Parathyroid adenoma (tissue), 2 donors: ENCODE measurements around the gene PACRGL.

Source experiments
- H2AFZ ChIP-seq: fragments of 300-600 bp; sonication (generic); one replicate; pipeline ENCODE4 v1.7.0; 2017; ENCODE audit warnings: antibody characterized with exemption, mild to moderate bottlenecking
- H3K27ac ChIP-seq: fragments of 300-600 bp; sonication (generic); one replicate; pipeline ENCODE4 v1.7.0; 2017
- H3K27me3 ChIP-seq: fragments of 300-600 bp; sonication (generic); one replicate; pipeline ENCODE4 v1.7.0; 2017; ENCODE audit warnings: low read length; ENCODE audit not compliant: control insufficient read depth, insufficient read depth
- H3K36me3 ChIP-seq: fragments of 300-600 bp; sonication (generic); one replicate; pipeline ENCODE4 v1.7.0; 2017; ENCODE audit warnings: low read length; ENCODE audit not compliant: control insufficient read depth, insufficient read depth
- H3K4me1 ChIP-seq: fragments of 300-600 bp; sonication (generic); one replicate; pipeline ENCODE4 v1.7.0; 2017; ENCODE audit warnings: control low read depth
- H3K4me2 ChIP-seq: fragments of 300-600 bp; sonication (generic); one replicate; pipeline ENCODE4 v1.7.0; 2017; ENCODE audit warnings: low read length
- H3K4me3 ChIP-seq: fragments of 300-600 bp; sonication (generic); one replicate; pipeline ENCODE4 v1.7.0; 2017; ENCODE audit warnings: low read depth, low read length
- H3K79me2 ChIP-seq: fragments of 300-600 bp; sonication (generic); one replicate; pipeline ENCODE4 v1.7.0; 2017; ENCODE audit warnings: control low read depth
- H3K9ac ChIP-seq: fragments of 300-600 bp; sonication (generic); one replicate; pipeline ENCODE4 v1.7.0; 2017; ENCODE audit warnings: mild to moderate bottlenecking
- H3K9me3 ChIP-seq: fragments of 300-600 bp; sonication (generic); one replicate; pipeline ENCODE4 v1.7.0; 2017; ENCODE audit warnings: low read length; ENCODE audit not compliant: control insufficient read depth
- TF ChIP-seq, protein P1 (sequence below): fragments of 300-600 bp; sonication (generic); IDR thresholded peaks from one replicate; pipeline ENCODE4 v1.7.0; 2017; ENCODE audit warnings: antibody characterized with exemption, mild to moderate bottlenecking
- donor health status: primary hyperparathyroidism.

PACRGL gene

DNA sequence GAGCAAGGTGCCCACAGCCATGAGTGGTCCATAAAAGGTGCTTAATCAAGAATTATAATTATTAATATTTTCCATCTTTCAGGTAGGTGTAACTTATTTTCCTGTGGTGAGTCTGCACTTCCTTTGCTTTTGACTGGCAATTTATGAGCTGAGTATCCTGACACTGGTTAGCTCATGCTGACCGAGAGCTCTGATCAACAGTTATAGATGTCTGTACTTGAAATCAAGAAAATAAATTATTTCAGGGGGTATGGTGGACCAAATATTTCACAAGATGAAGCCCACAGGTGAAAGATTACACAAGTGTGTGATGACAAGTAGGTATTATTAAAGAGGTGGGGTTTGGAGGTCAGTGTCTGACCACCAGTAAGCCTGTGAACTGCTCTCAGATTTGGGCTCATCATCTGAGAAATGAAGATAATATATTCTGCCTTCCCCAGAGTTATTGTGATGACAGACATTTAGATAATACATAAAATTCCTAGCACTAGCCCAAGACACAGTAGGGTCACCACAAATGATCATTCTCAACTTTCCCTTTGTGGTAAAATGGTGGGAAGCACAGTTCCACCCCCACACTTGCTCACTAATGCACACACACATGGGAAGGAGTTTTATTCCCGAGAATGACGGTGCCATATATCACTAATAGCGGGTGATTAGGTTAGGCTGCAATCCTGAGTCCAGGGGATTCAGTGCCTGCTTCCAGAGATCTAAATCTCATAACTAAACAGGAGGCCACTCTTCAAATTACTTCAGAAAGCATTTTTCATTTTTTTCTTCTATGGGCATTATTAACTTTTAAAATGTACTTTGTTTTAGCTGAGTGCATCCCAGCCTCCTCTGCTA lies 34.0 kb upstream of the PACRGL start:
- H3K27ac ChIP-seq, result no peak overlapping the region
- H2AFZ ChIP-seq, result no peak overlapping the region
- no peaks in the 10 kb centered on the region for H3K4me1 ChIP-seq
- TF ChIP-seq, protein P1, sequence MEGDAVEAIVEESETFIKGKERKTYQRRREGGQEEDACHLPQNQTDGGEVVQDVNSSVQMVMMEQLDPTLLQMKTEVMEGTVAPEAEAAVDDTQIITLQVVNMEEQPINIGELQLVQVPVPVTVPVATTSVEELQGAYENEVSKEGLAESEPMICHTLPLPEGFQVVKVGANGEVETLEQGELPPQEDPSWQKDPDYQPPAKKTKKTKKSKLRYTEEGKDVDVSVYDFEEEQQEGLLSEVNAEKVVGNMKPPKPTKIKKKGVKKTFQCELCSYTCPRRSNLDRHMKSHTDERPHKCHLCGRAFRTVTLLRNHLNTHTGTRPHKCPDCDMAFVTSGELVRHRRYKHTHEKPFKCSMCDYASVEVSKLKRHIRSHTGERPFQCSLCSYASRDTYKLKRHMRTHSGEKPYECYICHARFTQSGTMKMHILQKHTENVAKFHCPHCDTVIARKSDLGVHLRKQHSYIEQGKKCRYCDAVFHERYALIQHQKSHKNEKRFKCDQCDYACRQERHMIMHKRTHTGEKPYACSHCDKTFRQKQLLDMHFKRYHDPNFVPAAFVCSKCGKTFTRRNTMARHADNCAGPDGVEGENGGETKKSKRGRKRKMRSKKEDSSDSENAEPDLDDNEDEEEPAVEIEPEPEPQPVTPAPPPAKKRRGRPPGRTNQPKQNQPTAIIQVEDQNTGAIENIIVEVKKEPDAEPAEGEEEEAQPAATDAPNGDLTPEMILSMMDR, result no peak
- no peaks in the 10 kb centered on the region for H3K36me3 ChIP-seq
- H3K79me2 ChIP-seq, result no peaks in the 10 kb centered on the region
- no peaks in the 10 kb centered on the region for H3K9me3 ChIP-seq
- H3K27me3 ChIP-seq, result no peaks in the 10 kb centered on the region
- no peak overlapping the region for H3K9ac ChIP-seq
- H3K4me2 ChIP-seq, result no peak overlapping the region
- H3K4me3 ChIP-seq, result no peak overlapping the region

DNA sequence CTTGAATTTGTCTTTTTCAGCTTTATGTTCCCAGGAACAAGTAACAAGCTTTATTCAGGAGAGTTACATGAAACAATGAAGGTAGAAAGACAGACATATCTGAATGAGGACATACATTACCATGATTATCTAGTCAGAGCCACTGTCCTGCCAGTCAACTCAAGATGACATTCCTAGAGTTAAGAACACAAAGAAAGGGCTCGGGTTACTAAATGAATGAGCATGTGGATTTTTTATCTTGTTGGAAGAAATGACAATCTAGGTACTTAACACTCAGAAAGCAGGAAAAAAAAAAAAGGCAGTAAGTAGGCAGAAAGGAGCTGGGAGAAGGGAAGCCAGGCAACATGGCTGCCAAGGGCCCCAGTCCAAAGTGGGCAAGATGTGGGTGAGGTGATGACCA lies 28.0 kb upstream of the PACRGL start:
- no peaks in the 10 kb centered on the region for H3K79me2 ChIP-seq
- no peak overlapping the region for H2AFZ ChIP-seq
- H3K9me3 ChIP-seq, result no peaks in the 10 kb centered on the region
- H3K27me3 ChIP-seq, result no peaks in the 10 kb centered on the region
- no peaks in the 10 kb centered on the region for H3K36me3 ChIP-seq
- no peak overlapping the region for H3K9ac ChIP-seq
- no peaks in the 10 kb centered on the region for H3K4me1 ChIP-seq
- H3K4me2 ChIP-seq, result no peak overlapping the region
- H3K27ac ChIP-seq, result no peak overlapping the region
- TF ChIP-seq, protein P1, result no peak
- H3K4me3 ChIP-seq, result no peak overlapping the region

DNA sequence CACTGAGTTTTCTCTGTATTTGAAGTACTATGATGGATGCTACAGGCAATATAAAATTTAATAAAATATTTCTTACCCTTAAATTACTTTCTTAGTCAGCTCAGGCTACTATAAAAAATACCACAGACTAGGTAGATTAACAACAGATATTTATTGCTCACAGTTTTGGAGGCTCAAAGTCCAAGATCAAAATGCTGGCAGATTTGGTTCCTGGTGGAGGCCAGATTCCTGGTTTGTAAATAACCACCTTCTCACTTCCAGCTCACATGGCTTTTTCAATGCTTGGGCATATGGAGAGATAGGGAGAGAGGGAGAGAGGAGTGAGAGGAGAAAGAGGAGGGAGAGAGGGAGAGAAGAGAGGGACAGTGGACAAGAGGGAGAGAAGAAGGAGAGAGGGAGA lies 24.5 kb upstream of the PACRGL start:
- Histone ChIP-seq H3K9ac (no peak overlapping the region), H3K4me1 (no peaks in the 10 kb centered on the region), H3K36me3 (no peaks in the 10 kb centered on the region), H3K27ac (no peak overlapping the region), H3K79me2 (no peaks in the 10 kb centered on the region), H3K9me3 (no peaks in the 10 kb centered on the region), H3K4me2 (no peak overlapping the region), H3K27me3 (no peaks in the 10 kb centered on the region), H2AFZ (no peak overlapping the region), H3K4me3 (no peak overlapping the region)
- TF ChIP-seq, protein P1, result no peak

DNA sequence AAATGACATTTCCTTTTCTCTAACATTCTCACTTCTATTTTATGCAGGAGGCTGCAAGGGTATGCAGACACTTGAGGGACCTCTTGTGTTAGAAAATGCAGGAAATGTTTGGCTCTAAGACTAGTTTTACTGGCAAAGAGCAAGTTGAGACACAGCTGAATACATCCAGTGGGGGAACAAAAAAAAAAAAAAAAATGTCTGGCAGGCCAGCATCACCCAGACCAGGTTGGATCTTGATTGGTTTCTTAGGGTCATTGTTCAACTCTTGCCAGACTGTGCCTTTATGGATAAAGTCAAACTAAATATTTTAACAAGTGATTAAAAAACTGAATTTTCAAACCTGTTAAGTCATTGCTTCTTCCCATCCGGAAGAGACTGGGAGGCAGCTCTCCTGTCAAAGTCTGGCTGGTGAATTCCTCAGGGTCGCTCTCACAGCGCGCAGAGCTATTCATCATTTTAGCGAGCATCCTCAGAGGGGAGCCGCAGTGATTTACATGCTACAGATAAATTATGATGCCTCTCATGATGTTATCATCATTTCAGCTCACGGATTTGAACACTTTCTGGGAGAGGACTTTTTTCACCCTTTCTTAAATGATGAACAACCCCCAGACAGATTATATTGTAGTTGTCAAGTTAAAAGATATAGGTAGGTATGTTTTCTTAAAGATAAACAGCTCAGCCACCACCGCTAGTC lies 23.6 kb upstream of the PACRGL start:
- TF ChIP-seq, protein P1, result no peak

More for the DNA sequence above, 23.6 kb upstream of the PACRGL start:
- H3K9me3 ChIP-seq, result no peaks in the 10 kb centered on the region
- H3K4me1 ChIP-seq, result no peaks in the 10 kb centered on the region
- H3K36me3 ChIP-seq, result no peaks in the 10 kb centered on the region
- no peak overlapping the region for H3K4me2 ChIP-seq
- no peak overlapping the region for H3K27ac ChIP-seq
- no peaks in the 10 kb centered on the region for H3K79me2 ChIP-seq
- no peak overlapping the region for H3K4me3 ChIP-seq
- H2AFZ ChIP-seq, result no peak overlapping the region
- no peak overlapping the region for H3K9ac ChIP-seq
- no peaks in the 10 kb centered on the region for H3K27me3 ChIP-seq
